ENCODE measurements around the gene ASXL1.

Gene ASXL1

GRCh38 chr20:32441638-32442037, 83.5 kb downstream of the ASXL1 start:
- no peak for DNase-seq (ENCODE audit: low read depth)

DNA sequence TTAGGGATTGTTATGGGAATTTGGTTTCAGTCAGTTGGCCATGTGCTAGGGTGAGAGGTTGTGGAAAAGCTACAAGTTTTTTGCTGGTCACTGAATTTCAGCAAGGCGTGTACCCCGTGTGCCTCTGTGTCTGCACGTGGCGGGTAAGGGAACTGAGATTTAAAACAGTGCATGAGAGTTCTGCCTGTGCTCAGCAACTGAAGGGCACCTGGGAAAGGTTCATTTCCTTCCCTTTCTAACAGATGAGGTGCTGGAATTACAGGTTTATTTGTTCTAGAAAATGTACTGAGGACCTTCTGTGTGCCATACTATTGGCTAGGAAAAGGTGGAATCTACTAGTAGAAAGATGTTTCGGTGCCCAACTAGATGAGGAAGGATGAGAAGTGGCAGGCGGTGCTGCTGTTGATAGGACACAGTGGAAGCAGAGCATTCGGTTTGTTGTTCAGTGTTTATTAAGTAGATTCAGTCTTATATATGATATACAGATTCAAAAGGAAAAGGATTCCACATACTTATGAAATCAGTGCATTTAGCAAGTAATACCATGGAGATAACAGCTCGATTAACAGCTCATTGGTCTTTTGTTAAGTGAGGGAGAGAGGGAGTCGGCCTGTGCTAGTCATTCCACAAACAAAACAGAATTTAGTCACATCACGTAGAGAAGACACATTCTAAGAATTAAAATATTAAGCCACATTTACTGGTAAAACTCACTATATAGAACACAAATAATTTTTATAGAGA, 84.7 kb downstream of the ASXL1 start:
- DNase-seq (ENCODE audit: low read depth) = no peak

DNA sequence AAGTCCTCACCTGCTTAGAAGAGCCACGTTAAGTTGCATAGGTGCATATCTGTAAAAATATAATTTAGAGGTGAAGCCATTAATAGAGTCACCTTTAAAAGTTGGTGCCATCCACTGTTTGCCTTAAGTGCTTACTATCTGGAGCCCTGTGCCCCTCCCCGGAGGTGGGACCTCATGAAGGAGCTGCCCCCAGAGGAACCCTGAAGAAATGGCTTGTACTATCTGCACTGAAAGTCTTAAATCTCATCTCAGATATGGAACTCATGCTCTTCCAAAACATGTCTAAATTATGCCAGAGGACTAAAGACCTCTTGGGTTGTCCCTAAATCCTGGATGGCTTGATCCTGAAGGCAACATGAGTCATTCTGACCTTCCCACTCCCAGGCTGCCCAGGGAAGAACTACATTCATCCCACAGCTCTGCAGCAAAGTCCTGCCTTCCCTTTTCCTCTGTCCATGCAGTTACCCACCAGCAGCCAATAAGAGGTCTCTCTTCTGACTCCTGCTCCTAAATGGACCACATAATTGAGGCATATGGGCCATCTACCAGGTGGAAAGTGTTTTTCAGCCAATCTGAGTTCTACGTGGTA, 85.3 kb downstream of the ASXL1 start:
- peak; percentile 33 for DNase-seq (ENCODE audit: low read depth)

DNA sequence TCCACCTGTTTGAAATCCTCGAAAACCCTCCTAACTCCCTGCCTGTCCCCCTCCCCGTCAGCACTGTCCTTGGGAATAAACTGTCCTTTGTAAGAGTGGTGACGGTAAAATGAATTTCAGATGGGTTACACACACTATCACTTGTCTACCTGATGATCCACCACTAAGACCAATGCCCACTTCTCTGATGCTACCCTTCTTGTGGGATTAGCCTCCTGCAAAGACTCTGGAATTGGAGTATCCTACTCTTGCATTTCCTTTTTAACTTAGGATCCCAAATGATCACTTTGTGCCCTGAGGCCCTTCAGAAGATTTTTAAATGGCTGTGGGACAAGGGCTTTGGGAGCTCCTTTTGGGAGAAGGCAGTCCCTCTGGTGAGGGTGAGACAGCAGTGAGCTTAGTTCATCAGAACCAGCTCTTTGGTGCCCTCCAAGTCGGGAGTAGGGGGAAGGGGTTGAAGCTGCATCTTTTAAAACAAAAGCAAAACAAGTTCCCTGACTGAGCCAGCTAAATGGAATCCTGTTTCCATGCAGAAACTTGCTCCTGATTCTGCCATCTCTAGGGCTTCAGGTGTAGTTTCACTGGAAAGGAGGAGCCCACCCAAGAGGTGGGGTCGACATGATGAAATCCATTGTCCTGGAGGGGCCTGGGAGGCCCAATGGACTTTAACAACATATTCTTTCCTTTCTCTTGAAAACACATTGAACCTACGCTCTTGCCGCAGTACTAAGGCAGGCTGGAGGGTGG, 86.5 kb downstream of the ASXL1 start:
- no peak for DNase-seq (ENCODE audit: low read depth)

- DNase-seq (ENCODE audit: low read depth) = no peak
These were observed 87.6 kb downstream of the ASXL1 start for GRCh38 chr20:32445539-32446273.

DNA sequence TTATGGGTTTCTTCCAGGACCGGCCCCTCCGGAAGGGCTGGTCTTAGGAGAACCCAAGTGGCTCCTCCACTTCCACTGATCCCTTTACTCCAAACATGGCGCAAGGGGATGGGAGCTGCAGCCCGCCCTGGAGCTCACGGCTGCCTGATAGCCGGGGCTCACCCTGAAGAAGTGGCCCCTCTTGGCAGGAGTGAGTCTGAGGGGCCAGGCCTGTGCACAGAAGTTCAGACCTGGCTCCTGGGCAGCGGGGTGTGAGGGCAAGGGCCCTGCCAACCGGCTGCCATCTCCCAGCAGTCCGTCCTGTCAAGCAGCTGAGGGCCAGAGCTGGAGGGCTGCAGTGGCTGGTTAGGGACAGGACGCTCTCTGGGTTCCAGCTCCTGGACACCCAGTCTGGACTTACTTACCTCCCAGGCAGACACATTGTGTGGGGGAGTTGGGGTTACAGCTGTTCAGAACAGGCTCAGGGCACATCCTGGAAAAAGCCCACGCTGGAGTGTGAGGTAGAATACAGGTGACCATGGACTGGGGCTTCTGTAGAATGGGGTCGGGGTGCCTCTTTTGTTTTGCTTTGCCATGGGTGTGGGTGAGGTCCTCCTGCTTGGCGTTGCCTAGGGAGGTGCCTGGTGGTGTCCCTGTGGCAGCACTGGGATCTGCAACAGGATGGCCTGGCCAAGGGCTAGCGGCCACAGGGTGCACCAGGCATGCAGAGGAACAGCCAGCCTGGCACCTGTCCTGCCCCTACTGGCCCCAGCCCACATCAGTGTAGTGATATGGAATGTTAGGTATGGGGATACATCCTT, 88.4 kb downstream of the ASXL1 start:
- no peak for DNase-seq (ENCODE audit: low read depth)

GRCh38 chr20:32447136-32448027, 89.3 kb downstream of the ASXL1 start:
- no peak for DNase-seq (ENCODE audit: low read depth)

DNA sequence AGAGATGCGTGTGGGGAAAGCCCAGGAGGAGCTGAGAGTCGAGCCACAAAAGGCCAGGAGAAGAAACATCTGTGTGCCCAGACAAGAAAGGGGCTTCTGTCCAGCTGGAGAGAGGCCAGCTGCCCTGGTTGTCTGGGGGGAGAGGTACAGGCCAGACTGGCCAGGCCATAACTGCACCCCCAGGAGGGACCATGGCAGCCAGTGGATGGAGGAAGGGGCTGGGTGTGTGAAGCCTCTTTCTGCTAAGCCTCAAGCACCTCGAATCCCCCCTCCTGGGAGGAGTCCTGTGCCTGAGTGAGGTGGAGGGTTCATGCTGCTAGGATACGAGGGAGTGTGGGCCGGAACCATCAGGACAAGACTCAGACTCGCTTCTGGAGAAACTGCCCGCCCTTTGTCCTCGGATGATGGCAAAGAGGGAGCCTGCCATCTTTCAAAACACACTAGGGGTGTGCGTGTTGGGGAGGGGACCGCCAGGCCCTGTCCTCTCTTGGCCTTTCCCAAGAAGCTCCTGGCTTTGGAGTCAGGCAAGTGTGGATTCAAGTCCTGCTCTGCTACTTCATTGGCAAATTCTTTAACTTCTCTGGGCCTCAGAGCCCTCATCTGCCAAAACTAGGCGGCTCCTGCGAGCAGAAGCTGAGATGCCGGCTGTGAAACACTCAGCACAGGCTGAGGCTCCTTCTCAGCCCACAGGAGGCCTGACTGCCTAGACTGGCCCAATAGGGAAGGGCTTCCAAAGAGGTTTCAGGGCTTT, 90.3 kb downstream of the ASXL1 start:
- DNase-seq (ENCODE audit: low read depth) = no peak

DNA sequence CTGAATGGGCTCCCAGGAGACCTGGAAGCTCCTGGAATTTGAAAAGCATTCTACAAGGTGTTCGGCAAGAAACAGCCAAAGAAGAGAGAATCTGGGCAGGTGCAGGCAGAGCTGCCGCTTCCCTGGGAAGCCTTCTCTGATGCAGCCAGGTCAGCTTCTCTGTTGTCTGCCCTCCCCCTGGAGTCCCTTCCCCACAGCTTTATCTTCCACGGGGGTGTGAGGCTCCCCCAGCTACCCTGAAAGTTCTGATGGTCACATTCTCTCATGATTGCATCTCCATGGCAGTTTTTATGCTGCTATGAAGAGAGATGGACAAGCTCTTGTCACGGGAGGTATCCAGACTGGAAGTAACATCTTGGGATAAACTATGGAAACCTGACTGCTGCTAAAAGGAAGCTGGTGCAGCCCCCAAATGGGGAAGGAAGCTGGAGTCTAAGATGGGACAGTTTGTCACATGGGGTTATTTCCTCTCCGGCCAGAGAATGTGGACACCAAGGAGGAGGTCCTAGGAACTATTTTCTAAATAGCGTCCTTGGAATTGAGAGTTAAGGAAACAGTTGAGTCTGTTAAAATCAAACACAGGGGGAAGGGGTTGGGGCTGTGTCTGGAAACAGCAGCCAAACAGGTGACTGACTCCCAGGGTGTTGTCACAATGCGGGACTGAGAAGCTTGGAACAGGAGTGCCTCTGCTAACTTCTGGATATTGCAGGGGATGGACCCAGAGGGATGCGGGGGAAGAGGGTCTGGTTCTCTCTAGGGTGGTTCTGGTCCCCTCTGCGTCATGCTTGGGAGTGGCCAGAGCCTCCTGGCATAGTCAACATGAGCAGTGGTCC, 91.1 kb downstream of the ASXL1 start:
- DNase-seq (ENCODE audit: low read depth) = no peak

- DNase-seq (ENCODE audit: low read depth) = no peak
These were observed 91.8 kb downstream of the ASXL1 start for GRCh38 chr20:32449890-32450401.

GRCh38 chr20:32450484-32451061, 92.4 kb downstream of the ASXL1 start:
- DNase-seq (ENCODE audit: low read depth) = no peak

- DNase-seq (ENCODE audit: low read depth) = no peak
These were observed 93.2 kb downstream of the ASXL1 start for GRCh38 chr20:32451340-32451681.

DNA sequence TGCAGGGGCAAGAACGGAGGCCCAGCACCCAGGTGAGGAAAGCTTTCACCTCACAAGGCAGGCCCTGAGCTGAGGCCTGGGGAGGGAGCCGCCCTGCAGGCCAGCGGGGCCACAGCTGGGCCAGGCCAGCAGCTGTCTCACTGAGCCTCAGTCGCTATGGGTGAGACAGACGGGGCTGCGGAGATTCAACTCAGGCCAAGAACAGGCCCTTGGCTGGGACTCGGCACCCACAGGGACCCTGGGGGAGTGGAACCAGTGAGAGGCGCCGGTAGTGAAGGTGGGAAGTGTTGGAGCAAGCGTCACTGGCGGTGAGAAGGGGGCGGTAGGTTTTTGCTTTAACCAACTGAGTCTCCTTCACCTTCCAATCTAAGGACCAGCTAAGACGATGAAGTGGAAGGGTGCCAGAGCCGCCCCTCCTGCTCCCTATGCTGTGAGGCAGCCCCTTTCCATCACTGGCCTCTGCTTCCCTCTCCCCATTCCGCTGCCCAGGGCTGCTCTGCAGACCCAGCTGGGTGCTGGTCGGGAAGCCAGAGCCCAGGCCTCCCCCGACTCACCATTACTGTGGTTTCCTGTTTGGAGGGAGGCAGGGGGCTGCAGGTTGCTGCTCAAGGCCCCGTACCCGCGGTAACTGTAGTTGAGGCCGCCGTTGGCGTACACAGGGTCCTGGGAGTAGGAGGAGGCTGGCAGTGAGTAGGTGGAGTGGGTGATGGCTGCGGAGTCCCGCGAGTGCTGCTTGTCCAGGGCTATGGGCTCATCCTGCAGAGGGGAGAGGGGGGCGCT, 93.7 kb downstream of the ASXL1 start:
- no peak for DNase-seq (ENCODE audit: low read depth)

- no peak for DNase-seq (ENCODE audit: low read depth)
These were observed 94.8 kb downstream of the ASXL1 start for GRCh38 chr20:32452776-32453466.

DNA sequence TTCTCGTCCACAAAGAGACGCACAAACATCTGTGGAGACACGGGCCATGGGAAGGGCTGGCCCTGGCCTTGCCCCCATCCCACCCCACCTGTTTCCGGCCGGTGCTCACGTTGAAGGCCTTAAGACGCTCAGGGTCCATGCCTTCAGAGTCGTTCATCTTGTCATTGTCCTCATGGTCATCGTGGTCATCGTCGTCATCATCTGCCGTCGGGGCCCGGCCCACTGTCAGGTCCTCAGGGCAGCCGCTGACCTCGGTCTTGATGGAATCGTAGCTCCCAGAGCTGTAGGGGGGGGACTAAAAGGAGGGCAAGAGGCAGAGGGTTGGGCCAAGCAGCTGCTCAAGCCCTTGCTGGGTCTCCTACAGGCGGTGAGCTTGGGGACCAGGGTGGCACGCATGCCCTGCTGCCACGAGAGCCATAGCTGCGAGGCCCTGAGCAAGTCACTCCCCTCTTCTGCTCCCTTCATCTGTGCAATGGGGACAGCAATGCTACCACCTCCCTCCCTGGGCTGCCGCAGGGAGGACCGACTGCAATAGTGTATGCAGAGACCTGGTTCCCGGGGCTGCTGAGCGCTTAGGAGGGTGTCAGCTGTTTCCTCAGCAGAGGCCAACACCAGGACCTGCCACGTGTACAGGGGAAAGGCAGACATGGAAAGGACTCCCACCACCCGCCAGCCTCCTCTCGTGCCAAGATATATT, 95.5 kb downstream of the ASXL1 start:
- no peak for DNase-seq (ENCODE audit: low read depth)
